Activated CD8-positive, alpha-beta T cell treated with anti-CD3 and anti-CD28 coated beads, Interleukin-2, amount 10 ng/mL, durations not matched to agents 7 days and 5 days (primary cell): ENCODE results near the gene TNFRSF11A. TPM values are rescaled to one million over a fixed set of nuclear protein-coding genes. Genes with fewer than 3 reads are reported as not detected.

Experiments
- ATAC-seq: fragments of 150-1000 bp; cut with Tn5 transposase; one replicate; pipeline ENCODE4 v1.10.0; 2021; ENCODE audit warnings: moderate library complexity
- CTCF ChIA-PET: fragments of 350-600 bp; sonication (Branson Sonifier 250); formaldehyde crosslinking; loops from one replicate; lab custom pipeline; 2021; ENCODE audit warnings: antibody characterized with exemption; lab: Charles Lee
- POLR2A ChIA-PET: fragments of 350-600 bp; sonication (Branson Sonifier 250); formaldehyde crosslinking; loops from one replicate; lab custom pipeline; 2021; ENCODE audit warnings: antibody characterized with exemption; lab: Charles Lee
- DNase-seq: peaks from one replicate; pipeline ENCODE4 v3.0.0-alpha.2; 2020
- H3K27ac Mint-ChIP-seq: one replicate; pipeline ENCODE4 v1.8.0; 2021; ENCODE audit warnings: mild to moderate bottlenecking, mixed read lengths
- H3K27me3 Mint-ChIP-seq: one replicate; pipeline ENCODE4 v1.8.0; 2021; ENCODE audit warnings: low read depth, mixed read lengths
- H3K36me3 Mint-ChIP-seq: one replicate; pipeline ENCODE4 v1.8.0; 2021; ENCODE audit warnings: low read depth, mixed read lengths
- H3K4me1 Mint-ChIP-seq: one replicate; pipeline ENCODE4 v1.8.0; 2021; ENCODE audit warnings: low read depth, mixed read lengths
- H3K4me3 Mint-ChIP-seq: one replicate; pipeline ENCODE4 v1.8.0; 2021; ENCODE audit warnings: mild to moderate bottlenecking, mixed read lengths
- H3K9me3 Mint-ChIP-seq: one replicate; pipeline ENCODE4 v1.8.0; 2022; ENCODE audit warnings: mixed read lengths; ENCODE audit not compliant: insufficient read depth
- total RNA-seq, 2 experiments: library from RNA; stranded (reverse); gene quantifications; one replicate each; pipeline ENCODE4 v1.2.3, GENCODE V29; 2021

Gene TNFRSF11A
- total RNA-seq, 2 experiments from 2014 or later: 4.0 to 4.3 TPM

GRCh38 chr18:62289047-62289446, 36.1 kb upstream of the TNFRSF11A start:
- ChIA-PET POLR2A (no interaction called here), CTCF (interaction anchor here (0.9 kb wide), 1 partner anchor 107 kb away, joined by 3 read pairs; no protein-coding TSS in a partner anchor)
- ATAC-seq (no peak), DNase-seq (no peak)
- Mint-ChIP-seq H3K27ac (no peak overlapping the region), H3K4me1 (no peaks in the 10 kb centered on the region), H3K9me3 (no peaks in the 10 kb centered on the region), H3K27me3 (no peaks in the 10 kb centered on the region), H3K4me3 (no peak overlapping the region), H3K36me3 (peaks cover 27% of the 10 kb centered on the region)

GRCh38 chr18:62294073-62294472, 31.0 kb upstream of the TNFRSF11A start:
- Mint-ChIP-seq H3K27me3 (no peaks in the 10 kb centered on the region), H3K36me3 (peaks cover 19% of the 10 kb centered on the region), H3K27ac (no peak overlapping the region), H3K9me3 (no peaks in the 10 kb centered on the region), H3K4me3 (no peak overlapping the region), H3K4me1 (no peaks in the 10 kb centered on the region)
- ChIA-PET CTCF (no interaction called here), POLR2A (no interaction called here)
- DNase-seq: no peak
- ATAC-seq: no peak

- Mint-ChIP-seq H3K36me3 (peaks cover 55% of the 10 kb centered on the region), H3K27ac (no peak overlapping the region)
- no peak for ATAC-seq
These were observed 24.6 kb upstream of the TNFRSF11A start for GRCh38 chr18:62300359-62300963.

GRCh38 chr18:62301322-62301721, 23.8 kb upstream of the TNFRSF11A start:
- Mint-ChIP-seq H3K27me3 (no peaks in the 10 kb centered on the region), H3K27ac (no peak overlapping the region), H3K4me3 (no peak overlapping the region), H3K36me3 (peaks cover 55% of the 10 kb centered on the region), H3K9me3 (no peaks in the 10 kb centered on the region), H3K4me1 (peaks cover 4% of the 10 kb centered on the region)
- ATAC-seq (no peak), DNase-seq (no peak)
- POLR2A ChIA-PET: no interaction called here
- CTCF ChIA-PET: interaction anchor here (1.1 kb wide), 1 partner anchor 22 kb away, joined by 3 read pairs; no protein-coding TSS in a partner anchor

More at GRCh38 chr18:62300359-62300963, 24.6 kb upstream of the TNFRSF11A start:
- DNase-seq: no peak
- ChIA-PET CTCF (interaction anchor here (1.1 kb wide), 1 partner anchor 23 kb away, joined by 3 read pairs; no protein-coding TSS in a partner anchor), POLR2A (no interaction called here)
- Mint-ChIP-seq H3K27me3 (no peaks in the 10 kb centered on the region), H3K9me3 (no peaks in the 10 kb centered on the region), H3K4me3 (no peak overlapping the region), H3K4me1 (peaks cover 4% of the 10 kb centered on the region)

- ChIA-PET CTCF (no interaction called here), POLR2A (no interaction called here)
- no peak for ATAC-seq
- H3K36me3 Mint-ChIP-seq: peaks cover 17% of the 10 kb centered on the region
- H3K9me3 Mint-ChIP-seq: no peaks in the 10 kb centered on the region
- H3K4me3 Mint-ChIP-seq: no peak overlapping the region
- H3K4me1 Mint-ChIP-seq: no peaks in the 10 kb centered on the region
- H3K27ac Mint-ChIP-seq: no peak overlapping the region
- no peak for DNase-seq
- peaks cover 10% of the 10 kb centered on the region for H3K27me3 Mint-ChIP-seq
These were observed 12.3 kb upstream of the TNFRSF11A start for GRCh38 chr18:62312851-62313250.

- POLR2A ChIA-PET: interaction anchor here (0.6 kb wide), 1 partner anchor 1031 kb away, joined by 4 read pairs; no protein-coding TSS in a partner anchor
- no peaks in the 10 kb centered on the region for H3K4me1 Mint-ChIP-seq
- no peaks in the 10 kb centered on the region for H3K36me3 Mint-ChIP-seq
- no peaks in the 10 kb centered on the region for H3K9me3 Mint-ChIP-seq
- DNase-seq: no peak
- CTCF ChIA-PET: no interaction called here
- H3K27me3 Mint-ChIP-seq: peaks cover 33% of the 10 kb centered on the region
- H3K4me3 Mint-ChIP-seq: no peak overlapping the region
- no peak overlapping the region for H3K27ac Mint-ChIP-seq
- no peak for ATAC-seq
These were observed 6.6 kb upstream of the TNFRSF11A start for GRCh38 chr18:62318228-62319180.

- ChIA-PET CTCF (interaction anchor here (1.0 to 1.6 kb wide), 3 partner anchors 18 to 263 kb away, joined by 3 to 5 read pairs (median 4); no protein-coding TSS in a partner anchor), POLR2A (no interaction called here)
- Mint-ChIP-seq H3K9me3 (no peaks in the 10 kb centered on the region), H3K4me3 (no peak overlapping the region), H3K27ac (no peak overlapping the region), H3K27me3 (peaks cover 48% of the 10 kb centered on the region), H3K36me3 (no peaks in the 10 kb centered on the region), H3K4me1 (peaks cover 13% of the 10 kb centered on the region)
- no peak for ATAC-seq
- DNase-seq: no peak
These were observed 3.9 kb upstream of the TNFRSF11A start for GRCh38 chr18:62321201-62321600.

- no peaks in the 10 kb centered on the region for H3K36me3 Mint-ChIP-seq
- H3K9me3 Mint-ChIP-seq: no peaks in the 10 kb centered on the region
- CTCF ChIA-PET: interaction anchor here (0.8 to 5.2 kb wide), 13 partner anchors 8 to 260 kb away, joined by 3 to 31 read pairs (median 5); partner anchors contain the start of gene ZCCHC2
- H3K27me3 Mint-ChIP-seq: peaks cover 48% of the 10 kb centered on the region
- POLR2A ChIA-PET: no interaction called here
- no peak overlapping the region for H3K27ac Mint-ChIP-seq
- H3K4me1 Mint-ChIP-seq: peaks cover 30% of the 10 kb centered on the region
- DNase-seq (no peak), ATAC-seq (no peak)
- peak overlapping the region; percentile 18 for H3K4me3 Mint-ChIP-seq
These were observed 1.5 kb upstream of the TNFRSF11A start for GRCh38 chr18:62323483-62324180.

GRCh38 chr18:62324181-62324828, 805 bp upstream of the TNFRSF11A start:
- Mint-ChIP-seq H3K27me3 (peaks cover 48% of the 10 kb centered on the region), H3K4me1 (peaks cover 37% of the 10 kb centered on the region), H3K4me3 (peak overlapping the region; percentile 70), H3K27ac (no peak overlapping the region), H3K9me3 (no peaks in the 10 kb centered on the region), H3K36me3 (no peaks in the 10 kb centered on the region)
- no peak for ATAC-seq
- ChIA-PET POLR2A (no interaction called here), CTCF (interaction anchor here (0.8 to 5.2 kb wide), 13 partner anchors 9 to 260 kb away, joined by 3 to 31 read pairs (median 5); partner anchors contain the start of gene ZCCHC2)
- DNase-seq: no peak

- ATAC-seq: peak; percentile 16
These were observed 916 bp downstream of the TNFRSF11A start for GRCh38 chr18:62325806-62326645.

More at GRCh38 chr18:62325806-62326645, 916 bp downstream of the TNFRSF11A start:
- peak; percentile 39 for DNase-seq
- peaks cover 52% of the 10 kb centered on the region for H3K4me1 Mint-ChIP-seq
- no peak overlapping the region for H3K27ac Mint-ChIP-seq
- H3K4me3 Mint-ChIP-seq: peak overlapping the region; percentile 75
- CTCF ChIA-PET: interaction anchor here (1.4 to 5.2 kb wide), 9 partner anchors 10 to 258 kb away, joined by 3 to 31 read pairs (median 9); no protein-coding TSS in a partner anchor
- POLR2A ChIA-PET: interaction anchor here (0.6 kb wide), 1 partner anchor 647 kb away, joined by 3 read pairs; no protein-coding TSS in a partner anchor
- H3K36me3 Mint-ChIP-seq: no peaks in the 10 kb centered on the region
- no peaks in the 10 kb centered on the region for H3K9me3 Mint-ChIP-seq
- H3K27me3 Mint-ChIP-seq: peaks cover 54% of the 10 kb centered on the region
